ENCODE measurements around the gene JADE1.

- no peak for TF ChIP-seq CTCF (conservative IDR thresholded peaks at IDR 0.05 in 1 of 2, IDR thresholded peaks at IDR 0.05 in 1 of 2; ENCODE audit: low read depth in 1 of 2, low read length in 2 of 2)
- TF ChIP-seq EZH2 (IDR thresholded peaks at IDR 0.05; ENCODE audit: low read length, missing control alignments): no peak
Measured at GRCh38 chr4:128821151-128821550, 11.7 kb downstream of the JADE1 start.
